HFF-Myc (cell line): Measurements from ENCODE around the gene CTU2.

Experiments used
- DNase-seq: peaks from one replicate; pipeline ENCODE4 v3.0.0-alpha.2; 2011; ENCODE audit warnings: low read depth; ENCODE audit errors: extremely low read depth
- H3K4me3 ChIP-seq: replicated peaks from 2 replicates; pipeline ENCODE4 v1.5.1; 2011; ENCODE audit warnings: low read depth, mild to moderate bottlenecking, control low read depth, low read length
- CTCF ChIP-seq: IDR thresholded peaks from 2 replicates; pipeline ENCODE4 v1.5.1; 2012; ENCODE audit warnings: mild to moderate bottlenecking, low read depth, low read length, control low read depth; ENCODE audit errors: missing control alignments

The CTU2 gene

GRCh38 chr16:88746506-88746905 lies 40.2 kb downstream of the CTU2 start:
- TF ChIP-seq CTCF = no peak

GRCh38 chr16:88747588-88748301 lies 41.4 kb downstream of the CTU2 start:
- no peak overlapping the region for H3K4me3 ChIP-seq
- no peak for DNase-seq
- peak; percentile 48 for TF ChIP-seq CTCF

More at GRCh38 chr16:88746506-88746905, 40.2 kb downstream of the CTU2 start:
- no peak overlapping the region for H3K4me3 ChIP-seq
- DNase-seq = no peak

GRCh38 chr16:88748364-88748763 lies 42.1 kb downstream of the CTU2 start:
- H3K4me3 ChIP-seq = no peak overlapping the region
- no peak for DNase-seq
- no peak for TF ChIP-seq CTCF

GRCh38 chr16:88749358-88749757 lies 43.1 kb downstream of the CTU2 start:
- TF ChIP-seq CTCF = no peak
- H3K4me3 ChIP-seq = no peak overlapping the region
- DNase-seq = no peak

GRCh38 chr16:88750854-88751253 lies 44.6 kb downstream of the CTU2 start:
- H3K4me3 ChIP-seq = no peak overlapping the region
- DNase-seq = no peak
- no peak for TF ChIP-seq CTCF

GRCh38 chr16:88752386-88753002 lies 46.2 kb downstream of the CTU2 start:
- DNase-seq = no peak
- no peak for TF ChIP-seq CTCF
- no peak overlapping the region for H3K4me3 ChIP-seq

GRCh38 chr16:88753191-88753590 lies 46.9 kb downstream of the CTU2 start:
- no peak overlapping the region for H3K4me3 ChIP-seq
- no peak for TF ChIP-seq CTCF
- no peak for DNase-seq
